Activated CD8-positive, alpha-beta memory T cell treated with anti-CD3 and anti-CD28 coated beads for 36 hours (primary cell): ENCODE data around the gene GTF3C4. TPM values are rescaled to one million over a fixed set of nuclear protein-coding genes. Genes with fewer than 3 reads are reported as not detected.

Source experiments
- CTCF ChIA-PET: fragments of 350-600 bp; sonication (Branson Sonifier 250); formaldehyde crosslinking; loops from one replicate; lab custom pipeline; 2021; ENCODE audit warnings: antibody characterized with exemption; lab: Charles Lee
- POLR2A ChIA-PET: fragments of 350-600 bp; sonication (Branson Sonifier 250); formaldehyde crosslinking; loops from one replicate; lab custom pipeline; 2021; ENCODE audit warnings: antibody characterized with exemption; lab: Charles Lee
- total RNA-seq, 2 experiments: library from RNA; stranded (reverse); gene quantifications; one replicate each; pipeline ENCODE4 v1.2.3, GENCODE V29; 2021

Gene GTF3C4, protein sequence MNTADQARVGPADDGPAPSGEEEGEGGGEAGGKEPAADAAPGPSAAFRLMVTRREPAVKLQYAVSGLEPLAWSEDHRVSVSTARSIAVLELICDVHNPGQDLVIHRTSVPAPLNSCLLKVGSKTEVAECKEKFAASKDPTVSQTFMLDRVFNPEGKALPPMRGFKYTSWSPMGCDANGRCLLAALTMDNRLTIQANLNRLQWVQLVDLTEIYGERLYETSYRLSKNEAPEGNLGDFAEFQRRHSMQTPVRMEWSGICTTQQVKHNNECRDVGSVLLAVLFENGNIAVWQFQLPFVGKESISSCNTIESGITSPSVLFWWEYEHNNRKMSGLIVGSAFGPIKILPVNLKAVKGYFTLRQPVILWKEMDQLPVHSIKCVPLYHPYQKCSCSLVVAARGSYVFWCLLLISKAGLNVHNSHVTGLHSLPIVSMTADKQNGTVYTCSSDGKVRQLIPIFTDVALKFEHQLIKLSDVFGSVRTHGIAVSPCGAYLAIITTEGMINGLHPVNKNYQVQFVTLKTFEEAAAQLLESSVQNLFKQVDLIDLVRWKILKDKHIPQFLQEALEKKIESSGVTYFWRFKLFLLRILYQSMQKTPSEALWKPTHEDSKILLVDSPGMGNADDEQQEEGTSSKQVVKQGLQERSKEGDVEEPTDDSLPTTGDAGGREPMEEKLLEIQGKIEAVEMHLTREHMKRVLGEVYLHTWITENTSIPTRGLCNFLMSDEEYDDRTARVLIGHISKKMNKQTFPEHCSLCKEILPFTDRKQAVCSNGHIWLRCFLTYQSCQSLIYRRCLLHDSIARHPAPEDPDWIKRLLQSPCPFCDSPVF
- total RNA-seq, result 10 to 100 TPM; 21.0 to 21.3 TPM

DNA sequence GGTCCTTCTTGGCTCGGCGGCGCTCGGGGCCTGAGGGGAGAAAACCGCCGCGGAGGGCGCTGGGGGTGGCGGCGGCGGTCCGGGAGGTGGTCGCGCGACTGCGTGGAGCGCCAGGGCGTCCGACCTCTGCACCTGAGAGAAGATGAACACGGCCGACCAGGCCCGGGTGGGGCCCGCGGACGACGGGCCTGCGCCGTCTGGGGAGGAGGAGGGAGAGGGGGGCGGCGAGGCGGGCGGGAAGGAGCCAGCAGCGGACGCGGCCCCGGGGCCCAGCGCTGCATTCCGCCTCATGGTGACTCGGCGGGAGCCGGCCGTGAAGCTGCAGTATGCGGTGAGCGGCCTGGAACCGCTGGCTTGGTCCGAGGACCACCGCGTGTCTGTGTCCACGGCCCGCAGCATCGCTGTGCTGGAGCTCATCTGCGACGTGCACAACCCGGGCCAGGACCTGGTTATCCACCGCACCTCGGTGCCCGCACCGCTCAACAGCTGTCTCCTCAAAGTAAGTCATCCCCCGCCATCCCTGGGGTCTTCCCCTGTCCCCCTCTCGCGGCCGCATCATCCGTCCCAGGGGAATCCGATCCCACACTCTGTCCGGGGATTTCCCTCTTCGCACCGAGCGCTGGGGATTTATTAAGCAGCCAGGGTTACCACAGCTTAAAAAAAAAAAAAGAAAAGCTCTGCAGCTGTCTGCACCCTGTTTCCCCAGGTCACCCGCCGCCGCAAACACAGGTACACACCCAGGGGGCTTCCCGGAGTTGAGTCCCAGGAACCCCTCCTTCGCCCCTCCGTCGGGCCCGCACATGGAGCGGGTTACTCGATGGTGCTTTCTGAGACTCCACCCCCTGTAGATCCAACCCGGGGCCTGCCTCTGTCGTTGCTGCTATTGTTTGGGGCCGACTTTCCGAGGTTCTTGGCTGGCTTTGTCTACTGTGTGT lies at the start of gene GTF3C4:
Gene GTF3C4 (plus strand): TSS at position 8 of the 935 bp plus-strand sequence. CDS start 135 bp downstream, at position 143.
- CTCF ChIA-PET, result interaction anchor here (0.6 to 1.4 kb wide), 8 partner anchors 13 to 1504 kb away, joined by 3 to 4 read pairs (median 3); partner anchors contain the start of gene SETX
- POLR2A ChIA-PET, result interaction anchor here (0.5 to 1.3 kb wide), 4 partner anchors 8 to 99 kb away, joined by 3 to 6 read pairs (median 4); no protein-coding TSS in a partner anchor

DNA sequence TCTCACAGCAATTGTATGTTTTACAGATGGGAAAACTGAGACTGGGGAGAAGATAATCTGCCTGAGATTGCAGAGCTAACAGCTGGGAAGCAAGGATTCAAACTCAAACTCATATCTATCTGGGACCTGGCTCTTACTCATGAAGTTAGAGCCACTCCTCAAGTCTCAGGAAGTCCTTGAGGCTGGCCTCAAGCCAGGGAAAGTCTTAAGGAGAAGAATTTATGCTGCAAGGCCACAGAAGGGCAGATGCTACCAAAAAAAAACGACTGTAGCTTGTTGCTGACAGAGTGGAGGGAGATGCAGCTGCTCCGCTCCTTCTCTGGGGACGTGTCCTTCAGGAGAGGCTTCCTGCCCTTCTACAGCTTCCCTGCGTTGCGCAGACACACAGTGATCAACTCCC lies 48.1 kb upstream of the GTF3C4 start:
- CTCF ChIA-PET, result no interaction called here
- POLR2A ChIA-PET, result no interaction called here

DNA sequence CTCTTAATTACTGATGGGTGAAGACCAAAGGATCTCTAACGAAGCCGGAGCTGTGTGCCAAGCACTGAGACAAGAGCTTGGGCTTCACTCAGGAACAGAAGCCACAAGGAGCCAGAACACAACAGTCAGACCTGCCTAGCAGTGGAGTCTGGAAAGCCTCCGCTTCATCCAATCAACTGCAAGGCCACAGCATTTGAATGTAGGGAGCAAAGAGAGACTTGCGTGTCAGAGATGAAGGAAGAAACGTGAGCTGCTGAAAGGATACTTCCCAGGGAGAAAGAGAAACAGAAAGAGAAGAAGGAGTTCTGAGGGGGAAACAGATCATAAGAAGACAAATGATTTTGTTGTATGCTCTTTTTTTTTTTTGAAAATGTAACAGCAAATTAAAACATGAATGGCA lies 44.0 kb upstream of the GTF3C4 start:
- POLR2A ChIA-PET, result no interaction called here

DNA sequence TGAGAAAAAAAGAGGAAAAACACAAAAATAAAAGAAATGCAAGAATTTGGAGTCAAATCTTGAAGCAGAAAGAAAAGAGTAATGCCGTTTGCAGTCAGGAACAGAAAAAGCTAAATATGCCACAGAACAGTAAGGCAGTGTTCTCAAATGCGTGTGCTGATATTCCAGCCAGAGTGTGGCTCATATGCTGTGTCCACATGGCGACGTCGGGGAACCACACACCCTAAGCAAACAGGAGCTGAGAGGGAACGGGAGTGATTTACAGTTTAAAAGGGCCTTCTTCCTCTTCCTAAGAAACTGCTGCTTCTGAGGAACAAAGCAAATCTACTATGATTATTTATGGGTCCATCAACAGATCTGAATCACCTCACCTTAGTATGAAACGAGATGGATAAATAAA lies 43.2 kb upstream of the GTF3C4 start:
- POLR2A ChIA-PET, result no interaction called here
- CTCF ChIA-PET, result no interaction called here

More for the DNA sequence above, 44.0 kb upstream of the GTF3C4 start:
- CTCF ChIA-PET, result no interaction called here

DNA sequence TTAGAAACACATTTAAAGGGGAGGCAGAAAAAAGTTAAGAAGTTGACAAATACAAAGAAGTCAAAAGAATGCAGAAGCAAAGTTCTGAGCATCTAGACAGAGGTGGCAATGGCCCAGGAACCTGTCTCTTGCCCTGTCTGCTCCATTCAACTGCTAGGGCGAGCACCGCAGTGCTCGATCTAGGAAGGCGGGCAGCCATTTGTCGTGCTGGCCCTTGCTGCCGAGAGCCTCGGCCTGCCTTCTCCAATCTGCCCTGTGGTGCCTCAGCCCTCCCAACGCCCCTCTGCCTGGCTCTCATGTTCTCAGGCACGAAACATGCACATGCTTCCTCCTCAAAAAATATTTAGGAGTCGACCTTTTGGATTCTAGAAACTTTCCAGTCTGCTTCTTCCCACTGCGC lies 42.7 kb upstream of the GTF3C4 start:
- POLR2A ChIA-PET, result no interaction called here
- CTCF ChIA-PET, result no interaction called here

DNA sequence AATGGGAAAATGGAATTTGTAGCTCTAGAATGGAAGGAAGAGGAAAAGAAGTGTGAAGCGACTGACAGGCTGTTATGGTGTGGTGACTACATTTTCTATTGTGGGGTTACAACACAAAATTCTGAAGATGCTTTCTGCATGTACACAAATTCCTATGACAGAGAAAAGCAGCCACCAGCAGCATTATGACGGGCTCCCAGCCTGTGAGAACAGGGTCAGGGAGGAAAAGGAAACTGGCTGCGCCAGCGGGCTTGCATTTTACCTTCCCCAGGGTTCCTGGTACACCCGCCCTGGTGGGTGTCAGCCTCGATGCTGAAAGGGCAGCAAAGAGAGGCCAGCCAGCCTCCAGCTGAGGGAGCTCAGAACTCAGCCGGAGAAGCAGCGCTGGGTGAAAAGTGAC lies 41.5 kb upstream of the GTF3C4 start:
- ChIA-PET POLR2A (no interaction called here), CTCF (no interaction called here)

DNA sequence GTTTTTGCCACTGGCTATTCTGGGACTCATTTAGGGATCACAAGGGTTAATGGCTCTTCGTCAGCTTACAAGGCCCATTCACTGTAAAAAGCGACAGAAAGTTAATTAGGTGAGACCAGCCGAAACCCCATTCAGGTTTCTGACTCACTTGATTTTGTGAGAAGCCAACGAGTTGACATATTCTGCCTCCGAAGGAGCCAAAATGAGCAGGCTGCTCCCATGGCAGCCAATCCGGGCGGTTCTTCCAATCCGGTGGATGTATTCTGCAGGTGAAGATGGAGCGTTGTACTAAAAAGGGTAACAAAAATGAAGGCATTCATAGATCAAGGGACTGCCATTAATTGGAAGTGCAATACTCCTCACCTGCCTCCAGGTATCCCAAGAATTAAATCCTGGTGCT lies 40.1 kb upstream of the GTF3C4 start:
- ChIA-PET CTCF (no interaction called here), POLR2A (no interaction called here)

DNA sequence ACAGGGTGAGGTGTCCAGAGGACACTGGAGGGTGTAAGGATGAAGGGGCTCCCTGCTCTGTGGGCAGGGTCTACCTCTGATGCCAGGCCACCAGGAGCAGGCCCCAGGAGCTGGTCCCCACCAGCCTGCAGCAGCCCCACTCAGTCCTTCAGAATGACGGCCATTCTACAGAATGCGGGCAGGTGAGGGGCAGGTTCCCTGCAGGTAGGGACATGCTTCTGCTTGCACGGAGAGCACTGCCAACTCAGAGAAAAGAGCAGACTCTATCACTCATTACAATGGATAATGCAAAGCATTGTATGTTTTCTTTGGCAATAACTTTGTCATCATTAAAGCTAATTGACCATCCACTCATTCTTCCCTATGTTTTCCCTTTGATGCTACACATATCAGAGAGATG lies 39.5 kb upstream of the GTF3C4 start:
- ChIA-PET POLR2A (no interaction called here), CTCF (no interaction called here)

DNA sequence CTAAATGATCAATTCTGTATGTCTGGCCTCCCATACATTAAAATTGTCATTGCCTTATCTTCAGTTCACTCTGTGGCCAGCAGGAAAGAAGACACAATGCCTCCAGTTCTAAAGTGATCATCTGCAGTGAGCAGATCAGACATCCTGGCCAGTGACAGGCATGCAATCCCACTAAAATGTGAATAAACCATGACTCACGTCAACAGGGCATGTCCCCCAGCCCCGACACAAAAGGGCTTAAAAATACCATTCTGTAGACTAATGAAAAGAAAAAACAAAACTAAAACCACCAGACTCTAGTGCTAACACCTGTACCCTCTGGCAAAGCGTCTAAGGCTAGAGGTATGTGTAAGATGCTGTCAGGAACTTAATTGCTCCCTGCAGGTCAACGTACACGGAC lies 39.0 kb upstream of the GTF3C4 start:
- ChIA-PET CTCF (no interaction called here), POLR2A (no interaction called here)

DNA sequence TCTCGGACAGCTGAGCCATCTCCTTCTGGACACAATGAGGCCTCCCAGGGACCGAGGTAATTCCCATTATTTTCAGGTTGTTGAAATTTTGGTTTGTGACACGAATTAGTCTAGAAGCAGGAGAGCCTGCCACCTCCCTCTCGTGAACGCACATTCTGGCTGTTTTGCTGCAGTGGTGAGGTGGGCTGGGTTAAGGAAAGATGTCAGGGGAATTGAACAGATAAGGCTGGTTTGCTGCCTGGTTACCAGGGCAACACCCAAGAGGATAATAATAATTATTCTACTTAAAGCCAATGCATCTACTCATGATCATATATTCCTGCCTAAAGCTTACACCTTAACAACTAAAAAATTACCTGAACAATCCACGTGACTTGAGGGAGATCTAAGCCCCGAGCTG lies 38.6 kb upstream of the GTF3C4 start:
- ChIA-PET POLR2A (no interaction called here), CTCF (no interaction called here)

DNA sequence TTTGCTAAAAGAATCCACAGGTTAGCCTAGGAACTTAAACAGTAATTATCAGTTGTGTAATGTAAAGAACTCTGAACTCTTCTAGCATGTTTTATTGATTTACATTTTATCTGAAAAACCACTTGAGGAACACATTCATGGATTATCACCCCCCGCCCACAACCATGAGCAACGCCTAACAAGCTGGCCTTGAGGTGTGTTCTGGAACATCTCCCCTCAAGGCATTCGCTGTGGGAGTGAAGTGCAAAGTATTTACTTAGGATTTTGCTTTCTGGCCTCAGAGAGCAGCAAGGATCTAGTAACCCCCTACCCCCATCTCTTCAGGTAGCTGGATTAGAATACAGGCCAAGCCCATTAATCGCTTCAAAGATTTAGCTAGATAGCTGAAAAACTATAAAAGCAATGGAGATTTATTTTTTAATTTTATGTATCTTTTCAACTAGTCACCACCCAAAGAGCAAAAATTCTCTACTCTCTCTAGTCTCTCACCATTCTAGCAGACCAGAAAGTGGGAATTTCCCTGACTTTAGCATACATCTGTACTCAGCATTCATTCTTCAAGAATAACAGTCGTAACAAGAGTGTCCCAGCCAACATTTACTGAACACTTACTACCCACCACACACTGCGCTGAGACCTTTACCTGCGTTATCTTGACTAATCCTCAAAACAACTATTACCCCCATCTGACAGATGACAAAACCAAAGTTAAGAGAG lies 37.7 kb upstream of the GTF3C4 start:
- CTCF ChIA-PET, result no interaction called here
- POLR2A ChIA-PET, result no interaction called here

DNA sequence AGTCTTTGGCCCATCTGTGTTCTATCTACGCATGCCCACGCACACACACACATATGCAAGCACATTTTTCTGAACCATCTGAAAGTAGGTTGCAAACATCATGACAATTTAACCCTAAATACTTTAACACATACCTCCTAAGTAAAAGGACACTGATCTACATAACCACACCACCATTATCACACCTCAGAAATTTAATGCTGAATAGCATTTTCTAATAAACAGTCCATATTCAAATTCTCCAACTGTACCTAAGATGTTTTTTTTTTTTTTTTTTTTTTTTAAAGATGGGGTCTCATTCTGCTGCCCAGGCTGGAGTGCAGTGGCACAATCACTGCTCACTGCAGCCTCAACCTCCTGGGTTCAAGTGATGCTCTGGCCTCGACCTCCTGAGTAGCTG lies 35.9 kb upstream of the GTF3C4 start:
- CTCF ChIA-PET, result interaction anchor here (1.4 kb wide), 1 partner anchor 10 kb away, joined by 3 read pairs; no protein-coding TSS in a partner anchor
- POLR2A ChIA-PET, result no interaction called here

DNA sequence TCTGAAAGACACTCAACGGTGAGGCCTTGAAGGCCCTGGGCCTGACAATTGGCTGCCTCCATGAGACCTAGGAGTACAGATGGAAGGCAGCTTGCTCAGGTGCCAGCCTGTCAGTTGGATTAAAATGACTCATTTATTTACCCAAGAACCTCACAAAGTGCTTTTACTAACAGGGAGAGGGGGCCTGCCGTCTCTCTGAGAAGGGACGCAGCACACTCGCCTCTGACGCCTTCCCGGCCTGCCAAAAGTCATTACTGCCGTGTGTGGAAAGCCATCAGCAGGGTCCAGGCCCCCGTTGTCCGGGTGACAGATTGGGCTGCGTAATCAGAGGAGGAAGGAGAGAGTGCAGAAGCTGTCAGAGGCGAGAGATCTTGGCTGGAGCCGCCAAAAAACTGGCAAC lies 32.9 kb upstream of the GTF3C4 start:
- CTCF ChIA-PET, result no interaction called here
- POLR2A ChIA-PET, result no interaction called here

DNA sequence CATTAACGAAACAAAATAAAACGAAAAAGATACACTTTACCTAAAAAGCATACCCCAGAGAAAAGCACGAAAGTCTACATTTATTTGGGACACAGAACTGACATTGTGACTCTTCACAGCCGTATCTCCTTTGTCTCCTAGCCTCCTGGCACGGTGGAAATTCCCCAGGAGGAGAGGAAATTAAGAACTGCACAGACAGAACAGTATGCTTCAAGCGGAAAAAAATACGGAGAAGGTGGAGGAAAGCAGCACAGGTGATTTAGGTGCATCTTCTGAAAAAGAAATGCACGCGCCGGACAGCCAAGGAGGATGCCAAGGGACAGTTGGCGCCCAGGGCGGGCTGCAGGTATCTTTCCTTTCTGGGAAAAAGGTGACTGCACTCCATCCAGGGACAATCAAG lies 32.5 kb upstream of the GTF3C4 start:
- CTCF ChIA-PET, result no interaction called here
- POLR2A ChIA-PET, result no interaction called here

DNA sequence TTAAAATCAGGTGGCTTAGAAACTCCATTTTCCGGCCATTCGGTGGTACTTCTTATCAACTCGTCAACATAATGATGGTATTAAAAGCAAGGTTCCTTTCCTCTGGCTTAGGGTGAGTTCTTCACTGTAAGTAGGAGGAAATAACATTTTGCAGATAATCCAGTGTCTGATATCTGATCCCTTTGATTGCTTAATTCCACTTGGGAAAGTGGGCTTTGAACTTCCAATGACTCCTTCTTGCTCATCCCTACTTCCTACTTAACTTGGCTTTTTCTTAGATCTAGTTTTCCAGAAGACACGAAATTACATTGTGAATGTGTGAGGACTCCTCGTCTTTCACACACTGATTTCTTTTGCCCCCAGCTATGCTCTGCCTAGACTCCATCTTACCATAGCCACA lies 32.0 kb upstream of the GTF3C4 start:
- POLR2A ChIA-PET, result no interaction called here
- CTCF ChIA-PET, result no interaction called here

DNA sequence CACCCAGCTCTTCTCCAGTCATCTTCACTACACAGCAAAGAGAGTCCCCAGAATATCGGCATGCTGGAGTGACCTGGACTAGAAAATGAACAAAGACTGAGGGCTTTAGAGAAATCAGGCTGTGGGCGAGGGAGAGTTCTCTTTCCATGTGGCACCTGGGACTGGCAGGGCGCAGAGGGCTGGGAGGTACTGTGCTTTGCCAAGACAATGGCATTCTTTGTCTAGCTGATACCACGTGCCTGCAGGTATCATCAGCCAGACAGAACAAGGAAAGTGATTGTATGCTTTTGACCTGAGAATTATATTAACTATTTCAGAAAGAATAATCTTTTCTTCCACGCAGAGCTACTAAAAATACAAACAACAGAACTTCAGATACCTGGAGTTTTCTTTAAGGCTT lies 30.9 kb upstream of the GTF3C4 start:
- ChIA-PET POLR2A (no interaction called here), CTCF (interaction anchor here (0.8 kb wide), 1 partner anchor 99 kb away, joined by 3 read pairs; no protein-coding TSS in a partner anchor)

DNA sequence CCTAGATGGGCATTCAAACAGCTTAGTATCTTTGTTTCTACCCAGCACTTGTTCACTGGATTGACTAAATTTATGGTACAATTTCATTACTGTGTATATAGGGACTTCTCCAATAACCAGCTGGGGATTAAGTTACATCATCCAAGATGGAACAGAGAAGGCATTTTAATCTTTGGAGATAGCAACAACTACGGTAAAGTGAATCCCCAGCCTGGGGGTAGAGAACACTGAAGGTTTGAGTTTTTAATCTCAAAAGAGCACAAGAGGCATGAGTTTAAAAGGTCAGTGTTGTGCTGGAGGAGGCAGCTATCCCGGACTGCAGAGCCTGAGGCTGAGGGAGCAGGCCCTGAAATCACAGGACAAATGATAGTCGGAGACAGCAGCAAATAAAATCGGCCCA lies 29.0 kb upstream of the GTF3C4 start:
- POLR2A ChIA-PET, result interaction anchor here (0.6 kb wide), 1 partner anchor 41 kb away, joined by 3 read pairs; no protein-coding TSS in a partner anchor
- CTCF ChIA-PET, result no interaction called here

DNA sequence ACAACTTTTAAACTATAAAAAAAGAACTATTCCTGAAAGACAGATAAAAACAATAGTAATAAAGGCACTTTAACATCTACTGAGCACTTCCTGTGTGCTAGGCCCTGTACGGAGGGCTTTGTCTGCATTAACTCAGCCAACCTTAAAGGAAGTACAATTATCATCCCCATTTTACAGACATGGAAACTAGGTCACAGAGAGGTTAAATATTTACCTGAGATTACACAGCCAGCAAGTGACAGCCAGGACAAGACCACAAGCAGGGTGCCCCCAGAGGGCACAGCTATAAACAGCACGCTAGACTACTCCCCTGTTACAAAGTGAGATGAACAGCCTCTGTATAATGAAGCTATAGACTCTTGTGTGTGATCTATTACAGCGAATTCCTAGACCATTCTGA lies 26.0 kb upstream of the GTF3C4 start:
- POLR2A ChIA-PET, result no interaction called here
- CTCF ChIA-PET, result interaction anchor here (0.8 to 0.9 kb wide), 2 partner anchors 10 to 12 kb away, joined by 3 read pairs; no protein-coding TSS in a partner anchor

DNA sequence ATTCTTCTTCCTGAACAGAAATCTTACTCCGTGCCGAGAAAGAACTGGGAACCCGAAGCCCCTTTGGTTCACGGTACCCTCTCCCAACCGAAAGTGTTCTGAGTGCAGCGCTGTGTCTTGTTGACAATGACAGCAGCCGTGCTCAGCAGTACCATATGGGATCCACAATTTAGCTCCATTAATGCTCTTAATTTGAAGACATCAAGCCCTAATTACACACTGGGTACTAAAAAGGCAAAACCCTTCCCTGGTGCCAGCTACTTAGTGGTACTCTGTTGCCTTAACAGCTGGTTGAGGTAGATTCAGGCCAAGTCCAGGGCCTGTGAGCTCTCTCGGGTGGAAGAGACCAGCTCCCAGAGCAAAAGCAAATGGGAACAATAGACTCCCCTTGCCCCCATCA lies 25.0 kb upstream of the GTF3C4 start:
- CTCF ChIA-PET, result no interaction called here
- POLR2A ChIA-PET, result no interaction called here
